H9 (cell line): ENCODE data around the gene GALNT10. TPM values are rescaled to one million over a fixed set of nuclear protein-coding genes. Genes with fewer than 3 reads are reported as not detected.
A peak's percentile ranks its signal among the peaks of the same experiment; 100 is the strongest.

ENCODE experiments used
- DNase-seq: peaks from one replicate; pipeline ENCODE4 v3.0.0-alpha.2; 2017
- H2AFZ ChIP-seq: one replicate; pipeline ENCODE4 v1.6.1; 2013; ENCODE audit warnings: mild to moderate bottlenecking, low read length, control low read depth, moderate library complexity
- H2AK5ac ChIP-seq: 2 replicates; pipeline ENCODE4 v1.6.1; 2013; ENCODE audit warnings: low read length, control low read depth, mixed read lengths; ENCODE audit not compliant: insufficient read length
- H2BK120ac ChIP-seq: one replicate; pipeline ENCODE4 v1.6.1; 2013; ENCODE audit warnings: low read depth, mild to moderate bottlenecking, low read length, control low read depth, inconsistent platforms; ENCODE audit not compliant: poor library complexity, severe bottlenecking
- H2BK12ac ChIP-seq: 2 replicates; pipeline ENCODE4 v1.6.1; 2013; ENCODE audit warnings: low read length, control low read depth, mixed read lengths, low read depth; ENCODE audit not compliant: insufficient read length
- H2BK15ac ChIP-seq: 2 replicates; pipeline ENCODE4 v1.6.1; 2013; ENCODE audit warnings: low read depth, low read length, control low read depth
- H2BK20ac ChIP-seq: one replicate; pipeline ENCODE4 v1.6.1; 2013; ENCODE audit warnings: low read depth, mild to moderate bottlenecking, low read length, control low read depth, inconsistent platforms; ENCODE audit not compliant: poor library complexity, severe bottlenecking
- H2BK5ac ChIP-seq: 2 replicates; pipeline ENCODE4 v1.6.1; 2013; ENCODE audit warnings: low read length, control low read depth, mixed read lengths; ENCODE audit not compliant: insufficient read length
- H3K14ac ChIP-seq: 2 replicates; pipeline ENCODE4 v1.6.1; 2013; ENCODE audit warnings: low read length, control low read depth; ENCODE audit not compliant: insufficient read depth
- H3K18ac ChIP-seq: 2 replicates; pipeline ENCODE4 v1.6.1; 2013; ENCODE audit warnings: low read depth, mild to moderate bottlenecking, mixed read lengths, low read length, control low read depth; ENCODE audit not compliant: insufficient read length
- H3K23ac ChIP-seq: 2 replicates; pipeline ENCODE4 v1.6.1; 2013; ENCODE audit warnings: low read length, control low read depth, mixed read lengths, low read depth; ENCODE audit not compliant: insufficient read length
- H3K23me2 ChIP-seq: 2 replicates; pipeline ENCODE4 v1.6.1; 2013; ENCODE audit warnings: low read depth, mild to moderate bottlenecking, mixed read lengths, low read length, control low read depth; ENCODE audit not compliant: insufficient read length, poor library complexity, severe bottlenecking
- H3K27ac ChIP-seq: 2 replicates; pipeline ENCODE4 v1.5.1; 2013; ENCODE audit warnings: low read length, control low read depth, mixed read lengths, low read depth; ENCODE audit not compliant: insufficient read length
- H3K27me3 ChIP-seq: 2 replicates; pipeline ENCODE4 v1.6.1; 2013; ENCODE audit warnings: low read length, control low read depth, inconsistent platforms; ENCODE audit not compliant: insufficient read depth
- H3K4ac ChIP-seq: 2 replicates; pipeline ENCODE4 v1.6.1; 2013; ENCODE audit warnings: low read depth, mild to moderate bottlenecking, control low read depth, inconsistent platforms, low read length, moderate library complexity
- H3K4me1 ChIP-seq: 2 replicates; pipeline ENCODE4 v1.6.1; 2013; ENCODE audit warnings: low read length, control low read depth, inconsistent platforms; ENCODE audit not compliant: insufficient read depth
- H3K4me2 ChIP-seq: 2 replicates; pipeline ENCODE4 v1.6.1; 2013; ENCODE audit warnings: low read length, control low read depth, mixed read lengths; ENCODE audit not compliant: insufficient read length, insufficient read depth
- H3K56ac ChIP-seq: 2 replicates; pipeline ENCODE4 v1.6.1; 2013; ENCODE audit warnings: low read depth, mild to moderate bottlenecking, mixed read lengths, low read length, control low read depth; ENCODE audit not compliant: insufficient read length
- H3K79me1 ChIP-seq: 2 replicates; pipeline ENCODE4 v1.6.1; 2013; ENCODE audit warnings: low read depth, mild to moderate bottlenecking, moderate library complexity, low read length, control low read depth, inconsistent platforms; ENCODE audit not compliant: insufficient read depth, poor library complexity, severe bottlenecking
- H3K79me2 ChIP-seq: 2 replicates; pipeline ENCODE4 v1.6.1; 2013; ENCODE audit warnings: low read length, control low read depth, inconsistent platforms; ENCODE audit not compliant: insufficient read depth
- H3K9ac ChIP-seq: 2 replicates; pipeline ENCODE4 v1.6.1; 2013; ENCODE audit warnings: low read length, control low read depth, mixed read lengths; ENCODE audit not compliant: insufficient read length; ENCODE audit errors: extremely low read depth
- H3K9me3 ChIP-seq: one replicate; pipeline ENCODE4 v1.6.1; 2013; ENCODE audit warnings: low read depth, low read length, inconsistent platforms; ENCODE audit not compliant: control insufficient read depth
- H3T11ph ChIP-seq: one replicate; pipeline ENCODE4 v1.6.1; 2013; ENCODE audit warnings: mild to moderate bottlenecking, low read length, control low read depth, inconsistent platforms
- H4K20me1 ChIP-seq: one replicate; pipeline ENCODE4 v1.6.1; 2013; ENCODE audit not compliant: control insufficient read depth, insufficient read length, insufficient read depth
- H4K5ac ChIP-seq: 2 replicates; pipeline ENCODE4 v1.6.1; 2013; ENCODE audit warnings: low read depth, mild to moderate bottlenecking, mixed read lengths, low read length, control low read depth; ENCODE audit not compliant: insufficient read length
- H4K8ac ChIP-seq: replicated peaks from 2 replicates; pipeline ENCODE4 v1.6.1; 2013; ENCODE audit warnings: low read length, control low read depth, mixed read lengths, low read depth; ENCODE audit not compliant: insufficient read length
- H4K91ac ChIP-seq: 2 replicates; pipeline ENCODE4 v1.6.1; 2013; ENCODE audit warnings: low read depth, mild to moderate bottlenecking, moderate library complexity, mixed read lengths, low read length, control low read depth; ENCODE audit not compliant: insufficient read length
- H3K27ac Mint-ChIP-seq, 3 experiments: 2 replicates in 2 of 3; 3 replicates in 1 of 3; pipeline ENCODE4 v1.8.0; 2020 to 2021; ENCODE audit warnings: mixed read lengths in 3 of 3, mild to moderate bottlenecking in 1 of 3, moderate library complexity in 1 of 3
- H3K27me3 Mint-ChIP-seq: 2 replicates; pipeline ENCODE4 v1.8.0; 2021; ENCODE audit warnings: low read depth, mild to moderate bottlenecking, moderate library complexity, mixed read lengths
- H3K36me3 Mint-ChIP-seq, 3 experiments: 2 replicates in 2 of 3; 3 replicates in 1 of 3; pipeline ENCODE4 v1.8.0; 2020 to 2021; ENCODE audit warnings: low read depth in 3 of 3, mixed read lengths in 3 of 3; ENCODE audit not compliant: insufficient read depth in 1 of 3
- H3K4me1 Mint-ChIP-seq, 2 experiments: 2 replicates each; pipeline ENCODE4 v1.8.0; 2020; ENCODE audit warnings: mixed read lengths in 2 of 2
- H3K4me3 Mint-ChIP-seq, 2 experiments: 2 replicates in 1 of 2; 3 replicates in 1 of 2; pipeline ENCODE4 v1.8.0; 2020 to 2021; ENCODE audit warnings: mild to moderate bottlenecking in 2 of 2, mixed read lengths in 2 of 2, moderate library complexity in 1 of 2
- H3K9me3 Mint-ChIP-seq, 2 experiments: 2 replicates in 1 of 2; 3 replicates in 1 of 2; pipeline ENCODE4 v1.8.0; 2020; ENCODE audit warnings: mild to moderate bottlenecking in 2 of 2, mixed read lengths in 2 of 2, moderate library complexity in 1 of 2
- CTCF ChIP-seq: fragments of 200-600 bp; sonication (generic); conservative IDR thresholded peaks from 3 replicates; pipeline ENCODE4 v1.8.0; 2021; ENCODE audit warnings: antibody characterized with exemption, mild to moderate bottlenecking
- WGBS: extraction: QIAGEN DNeasy Blood & Tissue Kit; methylation state at CpG from one replicate; pipeline ENCODE4 v1.1.7; 2013; ENCODE audit warnings: missing lambda C conversion rate, low lambda C conversion rate, mixed read lengths; ENCODE audit not compliant: insufficient read length; ENCODE audit errors: extremely low coverage; 5-methylcytosine and 5-hydroxymethylcytosine counted together
- total RNA-seq: library from RNA; stranded (reverse); gene quantifications from 2 replicates; pipeline ENCODE4 v1.2.1, GENCODE V29; 2021

The GALNT10 gene
- total RNA-seq, 1 experiment from 2014 or later: 15.4 TPM

DNA sequence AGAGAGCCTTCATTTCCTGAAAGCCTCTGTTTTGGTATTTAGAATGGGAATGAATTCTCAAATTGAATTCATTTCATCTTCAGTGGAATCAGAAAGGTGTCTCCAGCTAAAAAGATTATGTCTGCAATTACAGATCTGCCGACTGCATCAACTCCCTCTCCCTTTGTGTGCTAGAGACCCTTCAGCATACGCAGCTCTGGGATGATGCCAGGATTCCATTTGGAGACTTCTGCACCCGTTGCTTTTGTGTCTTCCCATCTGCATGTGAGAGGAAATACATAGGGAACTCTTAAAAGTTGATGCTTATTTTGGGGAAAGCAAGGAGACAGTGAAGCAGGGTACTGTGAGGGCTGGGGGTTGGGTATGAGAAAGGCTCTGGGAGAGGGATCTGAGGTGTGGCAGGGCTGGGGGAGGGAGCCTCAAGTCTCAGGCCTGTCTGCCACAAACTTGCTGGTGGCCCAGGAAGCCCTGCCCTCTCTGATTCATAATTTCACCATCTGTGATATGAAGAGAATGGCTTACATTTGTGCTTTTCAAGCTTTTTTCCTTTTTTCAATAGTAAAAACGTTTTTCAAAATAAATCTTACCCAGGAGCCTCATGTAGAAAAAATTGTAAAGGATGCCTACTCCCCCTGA lies 165.6 kb downstream of the GALNT10 start:
- Histone ChIP-seq H3K79me2 (no peaks in the 10 kb centered on the region), H2AK5ac (no peak overlapping the region), H2AFZ (no peak overlapping the region), H3K23ac (no peak overlapping the region), H2BK20ac (no peak overlapping the region), H2BK15ac (no peak overlapping the region), H3K4me2 (no peak overlapping the region), H3K4ac (no peak overlapping the region), H3K18ac (no peak overlapping the region), H4K20me1 (no peaks in the 10 kb centered on the region), H3K9ac (no peak overlapping the region), H3K23me2 (no peaks in the 10 kb centered on the region), H4K91ac (no peak overlapping the region), H2BK12ac (no peak overlapping the region), H2BK120ac (no peak overlapping the region), H3K14ac (no peak overlapping the region), H4K5ac (no peak overlapping the region), H3T11ph (no peak overlapping the region), H3K56ac (no peak overlapping the region), H3K79me1 (no peaks in the 10 kb centered on the region), H3K9me3 (no peaks in the 10 kb centered on the region), H4K8ac (no peak overlapping the region), H3K27ac (no peak overlapping the region), H3K27me3 (no peaks in the 10 kb centered on the region), H3K4me1 (peaks cover 7% of the 10 kb centered on the region; the same call in 1 of the 2 replicates), H2BK5ac (no peak overlapping the region)
- no CpG with 5 or more reads among the region's 4 CpGs for WGBS
- DNase-seq: no peak
- H3K4me1 Mint-ChIP-seq: peaks cover 32 to 58% of the 10 kb centered on the region in 2 experiments
- peak overlapping the region in 1 of 3 experiments; percentile 47; a peak in 2 of 7 replicates for H3K27ac Mint-ChIP-seq
- no peaks in the 10 kb centered on the region for H3K36me3 Mint-ChIP-seq
- TF ChIP-seq CTCF: no peak
- H3K27me3 Mint-ChIP-seq: no peaks in the 10 kb centered on the region
- H3K4me3 Mint-ChIP-seq: no peak overlapping the region; a peak in 1 of 5 replicates
- no peaks in the 10 kb centered on the region for H3K9me3 Mint-ChIP-seq
